HG02588 (cell line): ENCODE measurements around the gene GIPC1.
"Not testable (repeated sequence)": the region's sequence is repeated elsewhere in the genome, so short reads cannot be mapped to it uniquely, and the experiment has no call there.

ENCODE experiments used
- ATAC-seq: cut with Tn5 transposase; IDR thresholded peaks from one replicate; pipeline ENCODE4 v1.9.1; 2021; ENCODE audit warnings: mild to moderate bottlenecking, moderate library complexity; ENCODE audit not compliant: unreplicated experiment

GIPC1 gene

GRCh38 chr19:14496029-14496833, at the start of gene GIPC1:
TSS of gene GIPC1 (minus strand) at chr19:14496127. CDS start at chr19:14482976, 13,151 bp downstream.
- ATAC-seq, result peak; percentile 77

DNA sequence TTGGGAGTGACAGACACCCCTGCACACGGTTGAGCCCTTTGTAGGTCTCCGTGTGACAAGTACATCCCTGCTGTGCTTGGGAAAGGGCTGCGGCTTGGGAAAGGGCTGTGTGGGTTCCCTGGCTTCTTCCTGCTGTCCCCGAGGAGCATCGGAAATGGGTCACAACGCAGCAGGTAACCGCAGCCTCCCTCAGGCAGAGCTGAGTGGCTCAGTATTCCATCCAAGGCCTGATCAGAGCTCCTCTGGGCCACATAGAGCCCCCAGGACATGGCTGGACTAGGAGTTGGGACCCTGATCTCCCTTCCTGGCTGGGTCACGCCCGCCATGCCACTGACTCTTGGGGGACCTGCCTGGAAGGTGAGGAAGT, 49.8 kb upstream of the GIPC1 start:
- ATAC-seq, result no peak

DNA sequence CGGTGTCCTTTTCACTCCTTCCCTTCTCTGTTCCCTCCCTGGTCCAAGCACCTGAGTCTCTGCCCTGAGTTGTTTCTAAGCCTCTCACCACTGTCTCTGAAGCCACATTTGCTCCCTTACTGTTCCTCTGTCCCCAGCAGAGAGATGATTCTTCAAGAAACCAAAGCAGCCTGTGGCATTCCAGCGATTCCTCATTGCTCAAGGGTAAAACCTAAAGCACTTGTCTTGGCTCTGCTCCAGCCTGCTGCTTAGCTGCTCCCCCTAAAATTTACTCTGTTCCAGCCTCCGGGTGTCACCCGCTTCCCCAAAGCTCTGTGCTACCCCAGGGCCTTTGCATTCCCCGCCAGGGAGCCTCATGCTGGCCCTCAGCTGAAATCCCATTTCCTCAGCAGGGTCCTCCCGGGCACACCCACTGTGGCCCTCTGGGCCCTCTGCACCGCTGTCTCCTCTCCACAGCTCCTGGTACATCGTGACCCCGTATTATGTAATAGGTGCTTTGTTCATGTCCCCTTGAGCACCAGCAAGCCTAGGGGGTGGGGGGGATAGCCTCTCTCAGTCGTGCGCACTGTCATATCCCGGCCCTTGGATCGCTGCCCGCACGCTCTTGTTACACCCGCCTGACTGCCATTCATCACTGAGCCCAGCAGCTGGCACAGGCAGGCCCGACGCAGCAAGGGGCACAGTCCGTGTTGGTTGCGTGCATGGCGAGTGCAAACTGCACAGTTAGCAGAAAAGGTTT, 49.2 kb upstream of the GIPC1 start:
- ATAC-seq, result no peak

- ATAC-seq, result no peak
Measured at GRCh38 chr19:14544047-14544446, 48.1 kb upstream of the GIPC1 start.

GRCh38 chr19:14542711-14543328, 46.9 kb upstream of the GIPC1 start:
- ATAC-seq, result no peak

DNA sequence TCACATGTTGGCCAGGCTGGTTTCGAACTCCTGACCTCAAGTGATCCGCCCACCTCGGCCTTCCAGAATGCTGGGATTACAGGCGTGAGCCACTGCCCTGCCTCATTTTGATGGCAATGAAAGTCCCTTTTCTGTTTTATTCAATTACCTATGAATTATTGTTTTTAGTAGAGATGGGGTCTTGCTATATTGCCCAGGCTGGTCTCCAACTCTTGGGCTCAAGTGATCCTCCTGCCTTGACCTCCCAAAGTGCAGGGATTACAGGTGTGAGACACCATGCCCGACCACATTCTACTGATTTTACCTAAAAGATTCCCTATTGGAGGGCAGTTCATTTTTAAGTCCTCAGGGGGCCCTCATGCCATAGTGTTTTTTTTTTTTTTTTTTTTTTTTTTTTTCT, 46.1 kb upstream of the GIPC1 start:
- not testable (repeated sequence) for ATAC-seq

- no peak for ATAC-seq
Measured at GRCh38 chr19:14540741-14541525, 45.0 kb upstream of the GIPC1 start.

DNA sequence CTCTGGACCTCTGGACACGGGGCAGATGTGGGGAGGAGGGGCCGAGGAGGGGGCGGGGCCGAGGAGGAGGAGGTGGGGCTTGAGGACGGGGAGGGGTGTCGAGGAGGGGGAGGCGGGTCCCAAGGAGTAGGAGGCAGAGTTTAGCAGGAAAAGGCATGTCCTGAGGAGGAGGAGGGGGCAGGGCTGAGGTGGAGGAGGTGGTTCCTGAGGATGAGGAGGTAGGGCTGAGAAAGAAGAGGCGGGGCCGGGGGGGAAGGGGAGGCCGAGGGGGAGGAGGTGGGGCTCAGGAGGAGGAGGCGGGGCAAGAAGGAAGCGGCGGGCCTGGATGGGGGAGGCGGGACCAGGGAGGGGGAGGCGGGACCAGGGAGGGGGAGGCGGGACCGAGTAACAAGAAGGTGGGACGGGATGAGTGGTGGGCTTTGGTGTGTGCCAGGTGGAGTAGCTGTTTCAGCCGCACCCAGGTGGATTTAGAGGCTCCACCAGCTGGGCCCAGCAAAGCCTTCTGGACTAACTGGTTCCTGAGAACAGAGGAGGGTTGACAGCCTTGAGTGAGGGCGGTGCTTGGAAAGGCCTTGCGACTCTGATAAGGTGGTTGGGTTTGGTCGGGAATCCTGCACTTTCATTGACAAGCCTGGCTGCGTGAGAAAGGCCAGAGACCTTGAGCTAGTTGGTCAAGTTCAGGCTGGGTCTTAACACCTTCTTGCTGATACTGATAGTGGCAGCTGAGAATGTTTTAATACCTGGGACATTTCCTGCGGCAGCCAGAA, 41.2 kb upstream of the GIPC1 start:
- no peak for ATAC-seq

DNA sequence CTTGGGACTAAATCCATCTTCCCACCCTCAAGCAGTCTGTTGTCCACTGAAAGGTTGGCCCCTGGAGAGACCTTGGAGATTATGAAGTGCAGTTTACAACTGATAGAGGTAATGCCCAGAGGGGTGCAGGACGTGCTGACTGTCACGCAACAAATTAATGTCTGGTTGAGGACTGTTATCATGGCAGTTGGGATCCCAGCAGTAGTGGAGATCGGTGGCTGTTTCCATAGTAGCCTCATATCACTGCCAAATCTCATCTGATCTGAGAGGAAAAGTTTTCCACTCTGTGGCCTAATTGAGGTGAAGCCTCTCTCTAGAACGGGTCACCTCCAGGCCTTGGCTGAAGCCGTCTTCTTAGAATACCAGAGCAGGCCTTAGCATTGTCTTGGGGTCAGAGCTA, 37.5 kb upstream of the GIPC1 start:
- ATAC-seq, result no peak

DNA sequence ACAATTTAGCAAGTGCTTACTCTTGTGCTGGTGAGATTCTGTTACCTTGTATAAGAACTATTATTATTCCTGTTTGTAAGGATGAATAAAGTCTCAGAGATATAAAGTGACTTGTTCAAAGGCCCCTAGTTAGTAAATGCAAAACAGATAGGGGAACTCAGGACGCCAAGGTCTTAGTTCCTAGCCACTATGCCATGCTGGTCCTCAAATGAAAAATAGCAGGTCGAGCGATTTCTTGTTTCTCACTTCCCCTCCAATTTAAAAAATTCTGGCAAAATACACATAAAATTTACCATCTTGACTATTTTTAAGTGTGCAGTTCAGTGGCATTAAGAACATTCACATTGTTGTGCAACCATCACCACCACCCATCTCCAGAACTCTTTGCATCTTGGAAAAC, 34.6 kb upstream of the GIPC1 start:
- no peak for ATAC-seq

DNA sequence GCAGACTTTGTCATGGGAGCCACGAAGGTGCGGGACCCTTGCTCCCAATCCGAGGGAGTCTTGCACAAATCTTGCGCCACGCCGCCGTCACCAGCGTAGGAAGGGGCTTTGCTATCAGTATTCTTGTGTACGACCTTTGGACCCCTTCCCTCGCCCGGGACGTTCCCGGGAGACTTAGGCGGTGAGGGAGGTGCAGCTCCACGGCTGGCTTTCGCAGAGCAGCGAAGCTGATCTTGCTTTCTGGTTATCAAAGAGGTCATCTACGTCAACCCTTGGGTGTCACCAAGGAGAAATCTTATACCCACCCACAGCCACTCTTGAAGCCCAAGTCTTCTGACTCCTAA, 34.0 kb upstream of the GIPC1 start:
- ATAC-seq, result peak; percentile 1

DNA sequence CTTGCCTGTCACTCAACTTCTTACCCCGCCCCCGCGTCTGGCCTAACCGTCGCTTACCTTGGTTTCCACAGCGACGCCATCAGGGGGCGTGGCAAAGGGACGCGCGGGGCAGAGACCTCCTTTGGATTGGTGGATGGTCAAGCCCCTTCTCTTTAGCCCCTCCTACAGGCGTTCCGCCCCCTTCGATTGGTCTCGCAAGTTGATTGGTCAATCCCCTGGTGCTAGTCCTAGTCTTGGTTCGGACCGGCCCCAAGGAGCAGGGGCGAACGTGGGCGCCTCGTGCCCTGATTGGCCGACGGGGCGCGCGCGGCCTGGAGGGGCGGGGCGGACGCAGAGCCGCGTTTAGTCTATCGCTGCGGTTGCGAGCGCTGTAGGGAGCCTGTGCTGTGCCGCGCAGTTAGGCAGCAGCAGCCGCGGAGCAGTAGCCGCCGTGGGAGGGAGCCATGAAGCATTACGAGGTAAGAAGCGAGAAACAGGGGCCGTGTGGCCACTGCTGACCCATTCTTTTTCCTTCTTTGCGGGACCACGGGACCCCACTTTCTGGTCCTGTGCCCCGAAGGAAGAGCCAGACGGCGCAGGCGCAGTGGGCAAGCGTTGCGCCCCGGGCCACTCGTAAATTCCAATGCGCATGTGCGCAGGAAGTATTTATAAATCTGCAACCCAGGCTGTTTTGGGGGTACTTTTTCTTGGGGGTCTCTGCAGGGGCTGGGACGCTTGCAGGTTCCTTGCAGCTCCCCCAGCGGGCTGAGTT, 33.5 kb upstream of the GIPC1 start, which contains the start of gene TECR:
Gene TECR (plus strand): TSS at position 341 of the 751 bp plus-strand sequence. CDS start 103 bp downstream, at position 444.
- ATAC-seq, result peak; percentile 94

- ATAC-seq, result no peak
Measured at GRCh38 chr19:14528419-14529253, 32.7 kb upstream of the GIPC1 start.

DNA sequence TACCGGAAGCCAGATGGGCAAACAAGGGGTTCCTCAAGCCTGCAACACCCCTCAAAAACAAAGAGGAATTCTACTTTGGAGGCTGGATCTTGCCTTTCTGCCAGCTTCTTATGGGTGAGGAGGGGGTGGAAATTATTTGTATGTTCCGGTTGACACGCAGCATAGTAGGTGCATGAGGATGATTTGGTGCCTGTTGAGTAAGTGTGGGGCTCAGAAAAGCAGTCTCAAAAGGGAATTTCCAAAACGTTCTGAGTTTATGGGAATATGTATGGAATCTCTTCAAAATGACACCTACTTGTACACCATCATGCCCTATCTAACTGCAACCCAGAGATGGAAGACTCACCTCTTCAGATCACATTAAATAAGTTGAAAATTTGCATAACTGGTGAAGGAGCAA, 30.5 kb upstream of the GIPC1 start:
- ATAC-seq, result no peak

- ATAC-seq, result no peak
Measured at GRCh38 chr19:14525729-14526128, 29.8 kb upstream of the GIPC1 start.

- no peak for ATAC-seq
Measured at GRCh38 chr19:14520543-14520942, 24.6 kb upstream of the GIPC1 start.

DNA sequence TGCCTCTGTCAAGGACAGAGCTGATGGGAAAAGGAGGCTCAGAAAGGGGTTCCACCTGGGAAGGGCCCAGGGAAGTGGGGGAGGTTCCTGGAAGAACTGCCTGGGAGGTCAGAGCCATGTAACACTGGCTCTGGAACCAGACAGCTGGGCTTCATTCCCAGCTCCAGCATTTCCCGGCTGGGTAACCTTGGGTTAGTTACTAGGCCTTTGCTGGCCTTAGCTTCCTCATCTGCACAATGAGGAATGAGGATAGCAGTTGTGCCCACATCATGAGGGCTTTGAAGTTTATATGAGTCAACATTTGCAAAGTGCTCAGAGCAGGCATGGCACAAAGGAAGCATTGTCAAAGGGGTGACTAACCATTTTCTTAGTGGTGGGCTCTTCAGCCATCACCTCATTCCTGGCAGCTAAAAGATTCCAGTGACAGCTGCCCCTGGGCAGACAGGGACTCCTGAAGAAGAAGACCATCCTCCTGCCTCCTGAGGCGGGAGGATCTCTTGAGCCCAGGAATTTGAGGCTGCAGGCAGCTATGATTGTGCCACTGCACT, 24.0 kb upstream of the GIPC1 start:
- ATAC-seq, result no peak

DNA sequence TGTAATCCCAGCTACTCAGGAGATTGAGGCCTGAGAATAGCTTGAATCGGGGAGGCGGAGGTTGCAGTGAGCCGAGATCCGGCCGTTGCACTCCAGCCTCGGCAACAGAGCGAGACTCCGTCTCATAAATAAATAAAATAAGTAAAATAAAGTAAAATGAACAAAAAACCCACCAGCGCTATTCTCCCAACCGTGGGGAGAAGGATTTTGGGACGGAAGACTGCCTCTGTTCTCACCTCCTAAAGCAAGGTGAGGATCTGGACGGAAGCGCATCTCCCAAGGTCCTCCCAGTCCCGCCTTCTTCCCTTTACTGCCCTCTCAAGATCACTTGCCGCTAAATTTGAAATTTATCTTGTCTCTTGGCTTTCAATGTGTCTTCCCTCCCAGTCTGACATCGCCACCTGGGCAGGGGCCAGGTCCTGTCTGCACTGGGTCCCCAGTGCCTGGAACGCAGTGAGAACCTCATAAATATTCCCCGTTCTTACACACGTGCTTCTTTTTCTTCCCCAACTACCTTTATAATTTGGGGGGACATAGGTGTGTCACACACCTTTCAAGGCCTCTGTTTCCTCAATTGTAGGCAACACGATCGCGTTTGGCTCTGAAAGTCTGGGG, 23.4 kb upstream of the GIPC1 start:
- no peak for ATAC-seq
